Activated CD8-positive, alpha-beta T cell treated with anti-CD3 and anti-CD28 coated beads, Interleukin-2, amount 10 ng/mL, durations not matched to agents 7 days and 5 days (primary cell): ENCODE measurements around the gene NDRG3. TPM values are rescaled to one million over a fixed set of nuclear protein-coding genes. Genes with fewer than 3 reads are reported as not detected.
A peak's percentile ranks its signal among the peaks of the same experiment; 100 is the strongest.
"Not testable (repeated sequence)": the region's sequence is repeated elsewhere in the genome, so short reads cannot be mapped to it uniquely, and the experiment has no call there.

Experiments
- ATAC-seq: fragments of 150-1000 bp; cut with Tn5 transposase; one replicate; pipeline ENCODE4 v1.10.0; 2021; ENCODE audit warnings: moderate library complexity
- CTCF ChIA-PET: fragments of 350-600 bp; sonication (Branson Sonifier 250); formaldehyde crosslinking; loops from one replicate; lab custom pipeline; 2021; ENCODE audit warnings: antibody characterized with exemption; lab: Charles Lee
- POLR2A ChIA-PET: fragments of 350-600 bp; sonication (Branson Sonifier 250); formaldehyde crosslinking; loops from one replicate; lab custom pipeline; 2021; ENCODE audit warnings: antibody characterized with exemption; lab: Charles Lee
- DNase-seq: peaks from one replicate; pipeline ENCODE4 v3.0.0-alpha.2; 2020
- H3K27ac Mint-ChIP-seq: one replicate; pipeline ENCODE4 v1.8.0; 2021; ENCODE audit warnings: mild to moderate bottlenecking, mixed read lengths
- H3K27me3 Mint-ChIP-seq: one replicate; pipeline ENCODE4 v1.8.0; 2021; ENCODE audit warnings: low read depth, mixed read lengths
- H3K36me3 Mint-ChIP-seq: one replicate; pipeline ENCODE4 v1.8.0; 2021; ENCODE audit warnings: low read depth, mixed read lengths
- H3K4me1 Mint-ChIP-seq: one replicate; pipeline ENCODE4 v1.8.0; 2021; ENCODE audit warnings: low read depth, mixed read lengths
- H3K4me3 Mint-ChIP-seq: one replicate; pipeline ENCODE4 v1.8.0; 2021; ENCODE audit warnings: mild to moderate bottlenecking, mixed read lengths
- H3K9me3 Mint-ChIP-seq: one replicate; pipeline ENCODE4 v1.8.0; 2022; ENCODE audit warnings: mixed read lengths; ENCODE audit not compliant: insufficient read depth
- total RNA-seq, 2 experiments: library from RNA; stranded (reverse); gene quantifications; one replicate each; pipeline ENCODE4 v1.2.3, GENCODE V29; 2021

NDRG3 gene
- total RNA-seq, 2 experiments from 2014 or later, result 37.2 to 39.4 TPM

- Mint-ChIP-seq H3K27ac (peak overlapping the region; percentile 73), H3K36me3 (peaks cover 82% of the 10 kb centered on the region), H3K4me1 (peaks cover 72% of the 10 kb centered on the region), H3K9me3 (no peaks in the 10 kb centered on the region), H3K4me3 (no peak overlapping the region), H3K27me3 (no peaks in the 10 kb centered on the region)
- ChIA-PET POLR2A (interaction anchor here (0.7 to 4.9 kb wide), 2 partner anchors 17 to 40 kb away, joined by 3 to 34 read pairs; partner anchors contain the start of gene SLA2), CTCF (interaction anchor here (1.2 to 1.4 kb wide), 2 partner anchors 14 to 39 kb away, joined by 3 to 4 read pairs; no protein-coding TSS in a partner anchor)
- ATAC-seq, result no peak
- no peak for DNase-seq
These were observed 117.8 kb downstream of the NDRG3 start for GRCh38 chr20:36628076-36628475.

GRCh38 chr20:36624944-36625324, 121.0 kb downstream of the NDRG3 start:
- POLR2A ChIA-PET, result interaction anchor here (1.0 to 2.7 kb wide), 3 partner anchors 13 to 21 kb away, joined by 3 to 10 read pairs (median 3); partner anchors contain the start of gene SLA2
- H3K27ac Mint-ChIP-seq, result peak overlapping the region; percentile 66
- H3K4me3 Mint-ChIP-seq, result no peak overlapping the region
- no peaks in the 10 kb centered on the region for H3K27me3 Mint-ChIP-seq
- DNase-seq (no peak), ATAC-seq (no peak)
- H3K36me3 Mint-ChIP-seq, result peaks cover 68% of the 10 kb centered on the region
- CTCF ChIA-PET, result interaction anchor here (0.6 to 0.7 kb wide), 2 partner anchors 261 to 262 kb away, joined by 3 read pairs; no protein-coding TSS in a partner anchor
- peaks cover 53% of the 10 kb centered on the region for H3K4me1 Mint-ChIP-seq
- no peaks in the 10 kb centered on the region for H3K9me3 Mint-ChIP-seq

- Mint-ChIP-seq H3K27me3 (no peaks in the 10 kb centered on the region), H3K9me3 (no peaks in the 10 kb centered on the region), H3K27ac (peak overlapping the region; percentile 66), H3K36me3 (peaks cover 65% of the 10 kb centered on the region), H3K4me3 (no peak overlapping the region), H3K4me1 (peaks cover 47% of the 10 kb centered on the region)
- ChIA-PET POLR2A (interaction anchor here (1.0 to 2.7 kb wide), 4 partner anchors 12 to 22 kb away, joined by 3 to 10 read pairs (median 4); partner anchors contain the start of gene SLA2), CTCF (interaction anchor here (0.6 to 1.6 kb wide), 3 partner anchors 18 to 261 kb away, joined by 3 read pairs; partner anchors contain the start of gene RAB5IF)
- DNase-seq, result no peak
- ATAC-seq, result no peak
These were observed 121.6 kb downstream of the NDRG3 start for GRCh38 chr20:36624068-36624943.

- ChIA-PET POLR2A (interaction anchor here (0.6 to 1.6 kb wide), 3 partner anchors 10 to 538 kb away, joined by 3 to 6 read pairs (median 6); no protein-coding TSS in a partner anchor), CTCF (interaction anchor here (0.6 to 1.6 kb wide), 3 partner anchors 11 to 22 kb away, joined by 3 to 4 read pairs (median 3); partner anchors contain the start of gene RAB5IF)
- peak overlapping the region; percentile 66 for H3K27ac Mint-ChIP-seq
- H3K36me3 Mint-ChIP-seq, result peaks cover 65% of the 10 kb centered on the region
- H3K9me3 Mint-ChIP-seq, result no peaks in the 10 kb centered on the region
- DNase-seq (no peak), ATAC-seq (no peak)
- no peaks in the 10 kb centered on the region for H3K27me3 Mint-ChIP-seq
- no peak overlapping the region for H3K4me3 Mint-ChIP-seq
- peaks cover 38% of the 10 kb centered on the region for H3K4me1 Mint-ChIP-seq
These were observed 122.4 kb downstream of the NDRG3 start for GRCh38 chr20:36623444-36623843.

- CTCF ChIA-PET, result no interaction called here
- no peak overlapping the region for H3K4me3 Mint-ChIP-seq
- POLR2A ChIA-PET, result no interaction called here
- DNase-seq (no peak), ATAC-seq (no peak)
- H3K36me3 Mint-ChIP-seq, result peaks cover 51% of the 10 kb centered on the region
- H3K9me3 Mint-ChIP-seq, result no peaks in the 10 kb centered on the region
- peaks cover 29% of the 10 kb centered on the region for H3K4me1 Mint-ChIP-seq
- peak overlapping the region; percentile 55 for H3K27ac Mint-ChIP-seq
- no peaks in the 10 kb centered on the region for H3K27me3 Mint-ChIP-seq
These were observed 125.0 kb downstream of the NDRG3 start for GRCh38 chr20:36620917-36621316.

- H3K27ac Mint-ChIP-seq, result peak overlapping the region; percentile 57
- ChIA-PET CTCF (interaction anchor here (1.0 to 3.6 kb wide), 4 partner anchors 10 to 30 kb away, joined by 3 to 43 read pairs (median 3); partner anchors contain the start of gene SLA2), POLR2A (interaction anchor here (0.5 to 0.6 kb wide), 2 partner anchors 131 to 1728 kb away, joined by 3 read pairs; no protein-coding TSS in a partner anchor)
- H3K4me3 Mint-ChIP-seq, result no peak overlapping the region
- H3K4me1 Mint-ChIP-seq, result peaks cover 27% of the 10 kb centered on the region
- ATAC-seq (no peak), DNase-seq (no peak)
- H3K36me3 Mint-ChIP-seq, result peaks cover 65% of the 10 kb centered on the region
- no peaks in the 10 kb centered on the region for H3K9me3 Mint-ChIP-seq
- no peaks in the 10 kb centered on the region for H3K27me3 Mint-ChIP-seq
These were observed 130.9 kb downstream of the NDRG3 start for GRCh38 chr20:36614781-36615557.

- ATAC-seq (no peak), DNase-seq (no peak)
- no peaks in the 10 kb centered on the region for H3K9me3 Mint-ChIP-seq
- peak overlapping the region; percentile 52 for H3K27ac Mint-ChIP-seq
- no peaks in the 10 kb centered on the region for H3K27me3 Mint-ChIP-seq
- peaks cover 73% of the 10 kb centered on the region for H3K36me3 Mint-ChIP-seq
- peaks cover 27% of the 10 kb centered on the region for H3K4me1 Mint-ChIP-seq
- H3K4me3 Mint-ChIP-seq, result no peak overlapping the region
- CTCF ChIA-PET, result interaction anchor here (1.0 to 3.6 kb wide), 7 partner anchors 9 to 132 kb away, joined by 3 to 43 read pairs (median 4); partner anchors contain the start of genes NDRG3 and SLA2
- POLR2A ChIA-PET, result no interaction called here
These were observed 131.9 kb downstream of the NDRG3 start for GRCh38 chr20:36613974-36614373.

GRCh38 chr20:36611625-36612024, 134.3 kb downstream of the NDRG3 start:
- no peak overlapping the region for H3K4me3 Mint-ChIP-seq
- ATAC-seq (no peak), DNase-seq (no peak)
- POLR2A ChIA-PET, result interaction anchor here (1.1 to 2.3 kb wide), 3 partner anchors 14 to 34 kb away, joined by 3 to 10 read pairs (median 7); no protein-coding TSS in a partner anchor
- H3K9me3 Mint-ChIP-seq, result no peaks in the 10 kb centered on the region
- CTCF ChIA-PET, result interaction anchor here (1.3 to 3.6 kb wide), 9 partner anchors 18 to 277 kb away, joined by 3 to 43 read pairs (median 5); partner anchors contain the start of gene SLA2
- peak overlapping the region; percentile 63 for H3K27ac Mint-ChIP-seq
- peaks cover 45% of the 10 kb centered on the region for H3K4me1 Mint-ChIP-seq
- H3K36me3 Mint-ChIP-seq, result peaks cover 87% of the 10 kb centered on the region
- H3K27me3 Mint-ChIP-seq, result no peaks in the 10 kb centered on the region

- not testable (repeated sequence) for DNase-seq, H3K27ac Mint-ChIP-seq, H3K27me3 Mint-ChIP-seq, H3K9me3 Mint-ChIP-seq, H3K4me3 Mint-ChIP-seq, ATAC-seq
- ChIA-PET POLR2A (interaction anchor here (0.6 kb wide), 1 partner anchor 80 kb away, joined by 4 read pairs; no protein-coding TSS in a partner anchor), CTCF (interaction anchor here (1.8 to 2.1 kb wide), 3 partner anchors 121 to 200 kb away, joined by 4 to 8 read pairs (median 7); partner anchors contain the start of gene DSN1)
- peaks cover 69% of the 10 kb centered on the region for H3K36me3 Mint-ChIP-seq
- peaks cover 39% of the 10 kb centered on the region for H3K4me1 Mint-ChIP-seq
These were observed 137.5 kb downstream of the NDRG3 start for GRCh38 chr20:36608388-36608728.

- H3K36me3 Mint-ChIP-seq, result peaks cover 64% of the 10 kb centered on the region
- H3K4me3 Mint-ChIP-seq, result peak overlapping the region; percentile 98
- ChIA-PET CTCF (interaction anchor here (2.0 kb wide), 2 partner anchors 102 to 121 kb away, joined by 6 to 7 read pairs; no protein-coding TSS in a partner anchor), POLR2A (no interaction called here)
- DNase-seq (no peak), ATAC-seq (no peak)
- H3K9me3 Mint-ChIP-seq, result no peaks in the 10 kb centered on the region
- no peaks in the 10 kb centered on the region for H3K27me3 Mint-ChIP-seq
- H3K4me1 Mint-ChIP-seq, result peaks cover 34% of the 10 kb centered on the region
- peak overlapping the region; percentile 98 for H3K27ac Mint-ChIP-seq
These were observed 138.1 kb downstream of the NDRG3 start for GRCh38 chr20:36607586-36608387.
